Right forelimb (tissue), 1 donor: ENCODE measurements around the gene CD300A.

Experiments used
- DNase-seq: peaks from one replicate; pipeline ENCODE4 v3.0.0-alpha.2; 2018

The CD300A gene

GRCh38 chr17:74455821-74456220 is 10.6 kb upstream of the CD300A start:
- DNase-seq: no peak

- peak; percentile 87 for DNase-seq
Observed at GRCh38 chr17:74457146-74457819, 9.2 kb upstream of the CD300A start.

GRCh38 chr17:74457820-74458166 is 8.6 kb upstream of the CD300A start:
- no peak for DNase-seq

- DNase-seq: no peak
Observed at GRCh38 chr17:74458835-74459234, 7.6 kb upstream of the CD300A start.

GRCh38 chr17:74459622-74460021 is 6.8 kb upstream of the CD300A start:
- DNase-seq: no peak

GRCh38 chr17:74460241-74460640 is 6.2 kb upstream of the CD300A start:
- DNase-seq: no peak

GRCh38 chr17:74460996-74461395 is 5.4 kb upstream of the CD300A start:
- DNase-seq: no peak

GRCh38 chr17:74461611-74462010 is 4.8 kb upstream of the CD300A start:
- no peak for DNase-seq

- no peak for DNase-seq
Observed at GRCh38 chr17:74464730-74465377, 1.6 kb upstream of the CD300A start.

GRCh38 chr17:74465378-74466110 is 890 bp upstream of the CD300A start:
- no peak for DNase-seq

- DNase-seq: no peak
Observed at GRCh38 chr17:74466828-74467184, 372 bp downstream of the CD300A start.

- no peak for DNase-seq
Observed at GRCh38 chr17:74467221-74467951, 952 bp downstream of the CD300A start.

- no peak for DNase-seq
Observed at GRCh38 chr17:74471341-74471740, 4.9 kb downstream of the CD300A start.

- DNase-seq: no peak
Observed at GRCh38 chr17:74472890-74473289, 6.5 kb downstream of the CD300A start.

GRCh38 chr17:74473294-74473693 is 6.9 kb downstream of the CD300A start:
- DNase-seq: no peak

- no peak for DNase-seq
Observed at GRCh38 chr17:74474043-74474792, 7.8 kb downstream of the CD300A start.

GRCh38 chr17:74475189-74475588 is 8.8 kb downstream of the CD300A start:
- no peak for DNase-seq

- no peak for DNase-seq
Observed at GRCh38 chr17:74477411-74477810, 11.0 kb downstream of the CD300A start.

GRCh38 chr17:74478420-74479100 is 12.1 kb downstream of the CD300A start:
- no peak for DNase-seq

GRCh38 chr17:74480290-74480689 is 13.9 kb downstream of the CD300A start:
- DNase-seq: no peak

- DNase-seq: no peak
Observed at GRCh38 chr17:74481621-74482020, 15.2 kb downstream of the CD300A start.

- DNase-seq: no peak
Observed at GRCh38 chr17:74484066-74484465, 17.6 kb downstream of the CD300A start.
